ENCODE data around the gene NUDT16L1. TPM values are rescaled to one million over a fixed set of nuclear protein-coding genes. Genes with fewer than 3 reads are reported as not detected.

The NUDT16L1 gene
- total and polyA plus RNA-seq, 2 of the 8 experiments (the other 6 are each of a cell fraction or from before 2014, with no cell fraction given): 34.8 to 77.3 TPM

DNA sequence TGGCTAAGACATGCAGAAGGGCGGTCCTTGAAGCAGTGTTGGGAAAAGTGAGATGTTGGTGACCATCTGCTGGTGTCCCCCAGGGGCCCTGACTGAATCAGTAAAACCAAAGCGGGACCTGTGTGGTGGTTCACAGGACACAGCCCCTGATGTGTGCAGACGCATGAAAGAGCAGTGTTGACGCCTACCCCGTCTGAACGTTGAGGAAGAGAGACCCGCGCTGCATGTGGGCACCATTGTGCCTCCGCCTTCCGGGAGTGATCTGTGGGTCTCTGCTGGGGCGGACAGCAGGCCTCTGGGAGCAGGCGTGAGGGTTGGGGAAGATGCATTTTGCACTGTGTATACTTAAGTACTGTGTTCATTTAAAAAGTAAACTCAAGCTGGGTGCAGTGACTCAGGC is 37.1 kb upstream of the NUDT16L1 start (continued):
- TF ChIP-seq SP4 (IDR thresholded peaks at IDR 0.05; ENCODE audit: low read length): no peak

All from H1 (cell line).